Neural crest cell (in vitro differentiated cells): ENCODE results near the gene SORCS3. TPM values are rescaled to one million over a fixed set of nuclear protein-coding genes. Genes with fewer than 3 reads are reported as not detected.

Experiments
- DNase-seq: peaks from one replicate; pipeline ENCODE4 v3.0.0; 2021; ENCODE audit warnings: low read depth, mixed read lengths, low spot score
- H3K27ac Mint-ChIP-seq: one replicate; pipeline ENCODE4 v1.8.0; 2021; ENCODE audit warnings: mild to moderate bottlenecking, mixed read lengths; ENCODE audit not compliant: unreplicated experiment
- H3K27me3 Mint-ChIP-seq: 2 replicates; pipeline ENCODE4 v1.8.0; 2021; ENCODE audit warnings: low read depth, mild to moderate bottlenecking, mixed read lengths
- H3K36me3 Mint-ChIP-seq: 2 replicates; pipeline ENCODE4 v1.8.0; 2021; ENCODE audit warnings: low read depth, mild to moderate bottlenecking, mixed read lengths
- H3K4me1 Mint-ChIP-seq: 2 replicates; pipeline ENCODE4 v1.8.0; 2021; ENCODE audit warnings: mixed read lengths
- H3K4me3 Mint-ChIP-seq: one replicate; pipeline ENCODE4 v1.8.0; 2021; ENCODE audit warnings: mild to moderate bottlenecking, mixed read lengths
- H3K9me3 Mint-ChIP-seq: 2 replicates; pipeline ENCODE4 v1.8.0; 2021; ENCODE audit warnings: mixed read lengths
- CTCF ChIP-seq: fragments of 200-600 bp; sonication (generic); conservative IDR thresholded peaks from 2 replicates; pipeline ENCODE4 v1.5.0; 2021; ENCODE audit warnings: antibody characterized with exemption, mild to moderate bottlenecking
- total RNA-seq: library from RNA; stranded (reverse); gene quantifications from 2 replicates; pipeline ENCODE4 v1.2.1, GENCODE V29; 2021

SORCS3 gene
- total RNA-seq, 1 donor from 2014 or later, result 3.3 TPM

DNA sequence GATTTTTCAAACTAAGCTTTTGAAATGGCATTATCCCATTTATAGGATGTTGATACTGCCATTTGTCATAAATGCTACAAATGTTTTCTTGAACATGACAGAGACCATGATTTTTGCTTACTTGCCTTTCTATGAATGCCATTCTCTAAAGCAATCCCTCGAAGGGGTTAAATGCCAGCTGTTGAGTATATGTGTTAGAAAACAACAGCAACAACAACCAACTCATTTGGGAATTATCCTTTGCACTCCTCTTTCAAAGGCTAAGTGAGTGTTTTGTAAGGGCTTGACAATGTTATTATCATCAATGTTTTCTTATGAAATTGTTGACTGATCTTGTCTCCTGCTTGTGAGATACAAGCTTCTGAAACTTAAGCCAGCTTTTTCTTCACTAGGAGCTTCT is 529.4 kb downstream of the SORCS3 start:
- Mint-ChIP-seq H3K27me3 (peaks cover 2% of the 10 kb centered on the region), H3K4me3 (no peak overlapping the region)

DNA sequence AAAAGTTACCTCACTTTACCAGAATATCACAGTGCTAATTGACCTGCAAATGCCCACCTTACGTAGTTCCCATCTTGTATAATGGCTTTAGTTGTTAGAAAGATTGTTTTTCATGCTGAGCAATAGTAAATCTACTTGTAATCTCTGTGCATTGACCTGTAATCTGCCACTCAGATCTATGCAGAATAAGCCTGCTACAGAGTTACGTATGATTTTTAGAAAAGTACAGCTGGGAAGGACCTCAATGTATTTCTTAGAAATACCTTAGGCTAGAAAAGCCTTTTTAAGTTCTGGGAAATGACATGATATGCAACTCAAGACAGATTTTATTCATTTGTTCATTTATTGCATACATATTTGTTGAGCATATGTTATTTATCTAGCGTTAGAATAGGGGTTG is 530.9 kb downstream of the SORCS3 start:
- Mint-ChIP-seq H3K27ac (no peak overlapping the region), H3K9me3 (no peaks in the 10 kb centered on the region), H3K4me1 (no peaks in the 10 kb centered on the region), H3K27me3 (peaks cover 2% of the 10 kb centered on the region), H3K4me3 (no peak overlapping the region), H3K36me3 (no peaks in the 10 kb centered on the region)
- TF ChIP-seq CTCF, result no peak
- DNase-seq, result no peak

More for the DNA sequence above, 529.4 kb downstream of the SORCS3 start:
- no peaks in the 10 kb centered on the region for H3K9me3 Mint-ChIP-seq
- H3K27ac Mint-ChIP-seq, result no peak overlapping the region
- no peaks in the 10 kb centered on the region for H3K4me1 Mint-ChIP-seq
- TF ChIP-seq CTCF, result no peak
- H3K36me3 Mint-ChIP-seq, result no peaks in the 10 kb centered on the region
- no peak for DNase-seq

DNA sequence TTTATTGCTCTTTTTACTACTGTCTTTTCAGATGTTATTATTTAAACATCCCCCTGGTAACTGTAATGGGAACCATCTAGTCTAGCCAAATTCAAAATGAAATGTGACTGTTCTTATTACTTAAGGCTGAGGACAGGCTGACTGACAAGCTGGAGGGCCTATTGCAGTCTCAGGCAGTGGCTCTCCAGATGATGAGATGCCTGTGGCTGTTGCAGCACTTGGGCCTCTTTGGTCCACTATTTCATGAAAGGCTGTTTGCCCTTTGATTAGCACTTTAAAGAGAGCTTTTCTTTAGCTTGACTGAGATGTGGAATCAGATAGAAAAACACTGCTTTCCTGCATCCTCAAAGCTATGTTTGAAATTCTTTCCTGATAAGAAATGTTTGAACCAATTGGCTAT is 540.5 kb downstream of the SORCS3 start:
- no peak for DNase-seq
- Mint-ChIP-seq H3K9me3 (no peaks in the 10 kb centered on the region), H3K27ac (no peak overlapping the region), H3K27me3 (no peaks in the 10 kb centered on the region), H3K4me1 (peaks cover 18% of the 10 kb centered on the region), H3K36me3 (no peaks in the 10 kb centered on the region), H3K4me3 (no peak overlapping the region)
- TF ChIP-seq CTCF, result no peak

DNA sequence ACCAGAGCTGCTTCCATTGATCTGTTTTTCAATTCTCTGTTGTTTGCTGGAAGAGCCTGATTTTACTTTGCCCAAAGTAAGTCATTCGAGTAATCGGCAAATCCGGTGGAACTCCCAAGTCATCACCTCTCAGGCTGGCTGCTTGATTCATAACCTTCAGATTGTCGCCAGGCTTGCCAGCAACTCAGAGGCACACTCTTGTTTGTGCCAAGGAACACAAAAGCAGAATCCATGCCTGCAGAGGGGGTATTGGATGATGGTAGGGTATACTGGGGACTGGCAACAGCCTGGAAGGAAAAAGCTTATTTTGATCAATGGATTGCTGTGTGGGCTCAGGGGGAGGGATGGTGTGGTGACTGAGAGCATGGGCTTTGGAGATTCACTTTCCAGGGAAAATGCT is 542.4 kb downstream of the SORCS3 start:
- Mint-ChIP-seq H3K27me3 (no peaks in the 10 kb centered on the region), H3K36me3 (no peaks in the 10 kb centered on the region), H3K4me1 (peaks cover 18% of the 10 kb centered on the region), H3K9me3 (no peaks in the 10 kb centered on the region), H3K27ac (no peak overlapping the region), H3K4me3 (no peak overlapping the region)
- DNase-seq, result no peak
- TF ChIP-seq CTCF, result no peak

GRCh38 chr10:105185161-105185560 is 544.1 kb downstream of the SORCS3 start:
- Mint-ChIP-seq H3K4me1 (peaks cover 18% of the 10 kb centered on the region), H3K4me3 (no peak overlapping the region), H3K9me3 (no peaks in the 10 kb centered on the region), H3K27me3 (no peaks in the 10 kb centered on the region), H3K36me3 (no peaks in the 10 kb centered on the region), H3K27ac (no peak overlapping the region)
- no peak for TF ChIP-seq CTCF
- DNase-seq, result no peak

DNA sequence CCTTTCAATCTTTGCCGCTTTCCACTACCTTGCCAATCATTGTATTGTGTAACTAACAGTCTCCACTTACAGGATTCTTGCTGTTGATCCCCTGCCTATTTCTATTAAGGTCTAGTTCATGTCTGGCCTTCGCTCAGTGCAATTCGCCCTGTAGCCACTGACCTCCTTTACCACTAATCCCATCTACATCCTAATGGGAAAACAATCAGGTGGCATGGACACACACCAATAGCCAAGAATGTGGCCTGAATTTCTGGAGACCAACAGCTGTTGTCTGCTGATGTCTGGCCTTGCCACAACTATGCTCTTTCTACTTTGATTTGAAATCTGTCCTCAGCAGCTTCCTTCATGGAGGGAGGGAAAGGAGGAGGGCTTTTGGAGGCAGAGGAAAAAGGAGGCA is 546.2 kb downstream of the SORCS3 start:
- H3K36me3 Mint-ChIP-seq, result no peaks in the 10 kb centered on the region
- H3K4me3 Mint-ChIP-seq, result no peak overlapping the region
- no peaks in the 10 kb centered on the region for H3K27me3 Mint-ChIP-seq
- H3K9me3 Mint-ChIP-seq, result no peaks in the 10 kb centered on the region
- no peak for TF ChIP-seq CTCF
- no peak for DNase-seq
- H3K27ac Mint-ChIP-seq, result no peak overlapping the region
- H3K4me1 Mint-ChIP-seq, result peaks cover 9% of the 10 kb centered on the region
